ENCODE results near the gene BCLAF3.

The BCLAF3 gene

DNA sequence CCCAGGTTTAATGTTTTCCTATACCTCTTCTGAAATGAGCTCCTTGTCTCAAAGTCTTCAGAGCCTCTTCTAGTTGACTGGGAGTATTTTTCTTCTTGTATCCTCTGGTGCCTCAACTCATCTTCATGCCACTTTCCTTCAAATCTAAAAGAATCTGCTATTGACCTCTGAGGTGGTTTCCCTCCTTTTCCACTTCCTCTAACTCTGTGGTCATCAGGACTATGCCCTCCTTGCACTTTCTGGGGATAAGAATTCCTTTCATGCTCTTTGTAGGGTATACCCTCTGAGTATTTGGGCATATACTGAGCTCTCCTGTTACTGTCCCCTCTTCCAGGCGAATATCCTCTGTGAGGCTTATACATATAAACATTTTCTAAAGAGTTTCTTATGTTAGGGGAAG is 24.8 kb downstream of the BCLAF3 start:
- no peak for DNase-seq (ENCODE audit: low spot score)

DNA sequence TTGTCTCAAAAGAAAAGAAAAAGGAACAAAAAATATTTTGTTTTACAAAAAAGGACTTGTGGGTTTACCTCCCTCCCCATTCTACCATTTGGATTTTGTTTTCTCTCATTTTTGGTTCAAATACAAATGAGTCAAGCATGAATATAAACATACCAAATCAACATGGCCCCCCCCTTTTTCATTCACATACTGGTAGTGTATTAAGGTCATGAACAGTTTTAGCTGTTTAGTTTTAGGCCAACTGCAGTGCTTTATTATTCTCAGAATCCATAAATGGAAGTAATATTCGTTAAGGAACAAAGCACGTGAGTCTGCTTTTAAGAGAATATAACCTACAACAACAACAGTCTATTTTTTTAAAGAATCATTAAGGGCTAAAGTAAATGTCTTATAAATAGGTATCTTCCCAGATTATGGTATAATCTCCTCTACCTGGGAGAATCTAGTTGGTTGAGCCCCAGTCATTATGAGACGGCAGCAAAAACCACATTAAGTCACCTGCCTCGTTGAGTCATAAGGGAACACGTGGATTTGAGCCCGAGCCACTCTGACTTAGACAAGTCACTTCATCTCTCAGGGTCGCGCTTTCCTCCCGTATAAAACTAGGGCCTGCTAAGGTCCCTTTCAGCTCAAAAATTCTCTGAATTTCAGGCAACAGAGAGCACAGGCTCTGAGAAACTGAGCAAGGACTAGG is 26.7 kb downstream of the BCLAF3 start:
- no peak for DNase-seq (ENCODE audit: low spot score)

DNA sequence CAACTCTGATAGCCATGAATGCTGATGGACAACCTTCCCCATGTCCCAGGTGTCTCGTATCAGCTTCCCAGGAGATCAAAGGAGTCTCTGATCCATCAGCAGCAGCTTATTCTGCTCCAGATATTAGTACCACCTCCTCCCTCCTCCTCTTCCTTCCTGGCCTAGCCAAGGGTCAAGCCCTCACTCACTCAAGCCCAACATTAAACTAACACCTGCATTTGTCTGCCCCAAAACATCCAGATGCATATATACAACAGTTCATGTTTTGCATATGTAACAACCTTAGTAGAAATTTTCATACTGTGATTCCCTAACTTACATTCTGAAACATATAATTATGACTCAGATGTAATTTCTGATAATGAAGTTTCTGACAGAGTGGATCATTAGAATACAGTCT is 29.9 kb downstream of the BCLAF3 start:
- DNase-seq (ENCODE audit: low spot score) = no peak

DNA sequence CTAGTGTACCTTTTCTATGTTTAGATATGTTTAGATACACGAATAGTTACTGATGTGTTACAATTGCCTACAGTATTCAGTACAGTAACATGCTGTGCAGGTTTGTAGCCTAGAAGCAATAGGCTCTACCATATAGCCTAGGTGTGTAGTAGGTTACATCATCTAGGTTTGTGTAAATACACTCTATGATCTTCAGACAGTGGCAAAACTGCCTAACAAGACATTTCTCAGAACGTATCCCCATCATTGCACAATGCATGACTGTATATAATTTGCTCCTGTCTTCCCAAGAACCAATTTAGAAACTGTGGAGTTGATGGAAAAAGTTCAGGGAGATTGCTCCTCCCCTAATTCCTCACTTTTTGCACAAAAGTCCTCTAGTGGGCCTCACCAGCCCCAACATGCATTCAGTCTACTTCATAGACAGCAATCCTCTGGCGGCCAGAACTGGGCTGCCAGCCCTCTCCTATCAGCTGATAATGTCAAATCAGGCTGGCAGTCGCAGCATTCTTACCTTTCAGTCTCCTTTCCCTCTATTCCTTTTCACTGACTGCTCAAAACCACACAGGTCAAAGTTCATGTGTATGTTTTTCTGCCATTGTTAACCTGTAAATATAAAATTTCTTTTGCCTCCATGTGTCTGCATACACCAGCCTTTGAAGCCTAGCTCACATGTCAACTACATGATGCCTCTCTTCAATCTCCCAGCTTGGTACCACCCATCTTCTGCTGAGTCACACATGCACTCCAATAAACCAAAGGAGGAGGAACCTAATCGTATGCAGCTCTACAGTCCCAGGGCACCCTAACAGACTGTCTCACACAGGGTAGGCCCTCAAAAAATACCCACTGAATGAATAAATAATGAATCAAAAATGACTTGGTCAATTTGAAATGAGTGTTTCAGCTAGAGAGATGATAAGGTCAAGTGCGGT is 32.0 kb downstream of the BCLAF3 start:
- DNase-seq (ENCODE audit: low spot score) = no peak

DNA sequence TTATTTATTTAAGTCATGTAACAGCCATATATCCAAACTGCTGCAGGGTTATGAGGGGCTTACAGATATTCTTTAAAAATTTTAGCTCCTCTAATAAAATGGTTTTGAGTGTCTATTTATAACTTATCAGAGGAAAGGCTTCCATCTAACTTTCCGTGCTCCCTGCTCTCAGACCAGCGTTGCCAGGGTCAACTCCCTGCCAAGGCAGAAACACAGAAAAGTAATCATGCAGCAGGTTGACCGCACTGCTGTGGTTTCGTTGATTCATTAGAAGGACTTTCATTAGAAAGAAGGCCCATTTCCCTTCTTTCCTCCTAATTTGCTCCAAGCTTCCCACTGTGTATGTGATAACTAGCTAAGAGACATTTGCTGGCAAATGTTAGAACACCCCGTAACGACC is 33.9 kb downstream of the BCLAF3 start:
- DNase-seq (ENCODE audit: low spot score) = no peak

DNA sequence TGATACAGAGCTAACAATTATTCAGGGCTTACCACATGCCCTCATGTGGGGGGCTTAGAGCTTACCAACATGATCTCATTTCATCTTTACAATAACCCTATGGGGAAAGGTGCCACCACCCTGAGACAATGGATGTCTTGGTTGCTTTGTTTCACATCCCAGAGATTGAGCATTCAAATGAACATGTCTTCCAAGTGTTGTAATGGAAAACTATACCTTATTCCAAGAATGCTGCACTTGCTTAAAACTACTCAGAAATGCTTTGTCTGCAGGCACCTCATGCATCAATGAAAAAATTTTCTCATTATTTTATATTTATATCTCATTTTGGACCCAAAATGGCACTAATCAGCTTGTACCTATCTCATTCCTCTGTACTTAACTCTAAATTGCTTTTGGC is 34.6 kb downstream of the BCLAF3 start:
- DNase-seq (ENCODE audit: low spot score) = no peak

DNA sequence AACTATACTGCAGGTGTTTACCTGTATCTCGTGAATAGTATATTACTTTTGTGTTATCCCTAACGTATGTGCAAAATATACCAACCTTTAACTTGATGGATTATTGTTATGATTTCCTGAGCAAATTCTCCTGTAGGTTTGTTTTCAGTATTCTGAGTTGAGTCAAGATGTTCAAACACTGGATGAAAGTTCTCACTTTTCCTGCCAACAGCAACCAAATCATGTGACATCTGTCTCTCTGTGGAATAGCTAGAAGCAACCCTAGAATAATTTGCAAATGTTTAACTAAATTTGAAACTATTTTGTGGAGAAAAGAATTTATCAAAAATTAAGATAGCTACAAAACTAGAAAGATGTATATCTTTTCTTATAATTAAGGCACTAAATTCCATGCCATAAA is 35.6 kb downstream of the BCLAF3 start:
- no peak for DNase-seq (ENCODE audit: low spot score)

DNA sequence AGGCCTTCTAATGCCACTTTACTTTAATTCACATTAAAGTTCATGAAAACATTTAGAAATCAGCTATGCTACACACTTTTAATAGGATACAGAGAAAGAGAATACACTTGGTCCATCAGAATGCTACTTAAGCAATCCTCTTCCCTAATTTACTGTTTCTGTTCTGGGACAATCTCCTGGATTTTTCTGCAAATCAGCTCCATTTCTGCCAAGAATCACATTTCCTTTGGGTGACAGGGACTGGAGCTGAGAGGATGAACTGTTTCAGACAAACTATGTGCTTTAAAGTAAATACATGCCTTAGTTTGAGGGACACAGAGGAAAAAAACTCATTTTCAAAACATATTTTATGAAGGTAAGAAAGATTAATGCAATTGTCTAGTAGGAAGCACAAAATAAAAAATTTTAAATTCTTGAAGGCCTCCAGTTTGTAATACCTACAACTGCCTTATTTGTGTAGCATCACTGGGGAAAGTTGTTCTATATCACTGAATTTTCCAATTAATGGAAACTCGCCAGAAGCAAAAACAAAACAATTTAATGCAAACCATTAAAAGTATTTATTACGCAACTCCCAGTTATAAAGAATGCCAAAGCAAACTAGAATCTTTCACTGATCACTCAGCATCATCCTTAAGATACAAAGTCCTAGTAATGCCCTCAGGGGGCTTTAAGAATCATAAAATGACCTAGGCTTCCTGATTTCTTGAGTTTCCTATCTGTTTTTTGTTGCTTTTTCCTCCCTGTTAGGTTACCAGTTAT is 36.3 kb downstream of the BCLAF3 start:
- no peak for DNase-seq (ENCODE audit: low spot score)

DNA sequence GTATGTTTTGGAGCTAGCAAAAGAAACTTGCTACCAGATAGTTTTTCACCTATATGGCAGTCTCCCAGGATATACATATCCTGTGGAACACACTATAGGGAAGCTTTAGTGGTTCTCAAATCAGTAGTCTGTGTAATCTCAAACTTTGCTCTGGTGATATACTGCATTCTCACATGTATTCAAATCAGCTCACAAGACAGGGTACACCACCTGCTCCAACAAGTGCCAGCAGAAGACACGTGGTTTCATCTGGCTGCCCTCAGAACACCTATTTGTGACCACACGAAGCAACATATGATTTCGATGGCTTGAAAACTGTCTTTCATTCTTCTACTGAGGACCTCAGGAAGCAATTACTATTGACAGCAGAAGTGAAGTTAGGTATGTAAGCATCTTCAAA is 37.7 kb downstream of the BCLAF3 start:
- no peak for DNase-seq (ENCODE audit: low spot score)

DNA sequence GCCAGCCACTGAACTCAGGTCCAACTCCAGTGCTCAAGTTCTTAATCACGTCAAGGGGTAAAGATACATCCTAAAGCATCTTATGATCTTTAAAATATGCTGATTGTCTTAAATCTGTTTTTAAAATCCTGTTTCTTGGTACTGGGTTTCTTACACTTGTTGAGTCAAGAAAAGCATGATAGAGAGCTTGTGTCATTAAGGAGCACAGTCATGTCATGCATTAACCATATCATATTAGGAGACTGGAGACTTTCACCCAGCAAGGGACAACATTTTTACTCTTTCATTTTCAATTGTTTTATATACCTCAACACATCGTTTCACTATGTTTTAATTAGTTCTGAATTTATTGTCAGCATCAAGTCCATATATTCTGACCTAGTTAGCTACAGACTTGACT is 41.5 kb downstream of the BCLAF3 start:
- DNase-seq (ENCODE audit: low spot score) = no peak

DNA sequence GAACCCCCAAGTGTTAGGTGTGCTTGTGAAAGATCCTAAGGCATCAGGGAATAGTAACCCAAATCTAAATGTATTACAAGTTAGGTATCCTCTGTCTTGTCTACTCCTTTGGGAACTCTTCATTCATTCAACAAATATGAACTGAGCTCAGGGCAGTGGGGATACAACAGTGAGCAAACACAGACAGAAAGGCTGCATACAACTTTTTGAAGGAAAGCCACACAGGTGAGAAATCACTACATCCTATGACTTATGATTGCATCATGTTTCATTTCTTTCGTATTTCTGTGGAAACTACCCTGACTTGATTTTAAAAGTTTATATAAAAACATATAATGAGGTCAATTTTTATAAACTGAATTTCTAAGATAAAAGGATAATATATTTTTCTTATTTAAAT is 43.2 kb downstream of the BCLAF3 start:
- DNase-seq (ENCODE audit: low spot score) = no peak
